ENCODE data around the gene NTRK1.

The NTRK1 gene

GRCh38 chr1:156839426-156840109 lies 21.1 kb upstream of the NTRK1 start:
- no peak overlapping the region for H3K4me3 ChIP-seq (ENCODE audit: low read depth, low read length)
- TF ChIP-seq CTCF (IDR thresholded peaks at IDR 0.05; ENCODE audit: low read depth, low read length), result no peak

GRCh38 chr1:156840186-156840897 lies 20.3 kb upstream of the NTRK1 start:
- H3K4me3 ChIP-seq (ENCODE audit: low read depth, low read length), result no peak overlapping the region
- no peak for TF ChIP-seq CTCF (IDR thresholded peaks at IDR 0.05; ENCODE audit: low read depth, low read length)

GRCh38 chr1:156840898-156841279 lies 19.8 kb upstream of the NTRK1 start:
- no peak for TF ChIP-seq CTCF (IDR thresholded peaks at IDR 0.05; ENCODE audit: low read depth, low read length)
- H3K4me3 ChIP-seq (ENCODE audit: low read depth, low read length), result no peak overlapping the region

- TF ChIP-seq CTCF (IDR thresholded peaks at IDR 0.05; ENCODE audit: low read depth, low read length), result no peak
- H3K4me3 ChIP-seq (ENCODE audit: low read depth, low read length), result no peak overlapping the region
Measured at GRCh38 chr1:156841295-156841855, 19.3 kb upstream of the NTRK1 start.

- no peak for TF ChIP-seq CTCF (IDR thresholded peaks at IDR 0.05; ENCODE audit: low read depth, low read length)
- H3K4me3 ChIP-seq (ENCODE audit: low read depth, low read length), result no peak overlapping the region
Measured at GRCh38 chr1:156842618-156843300, 17.9 kb upstream of the NTRK1 start.

GRCh38 chr1:156844102-156844501 lies 16.6 kb upstream of the NTRK1 start:
- H3K4me3 ChIP-seq (ENCODE audit: low read depth, low read length), result no peak overlapping the region
- no peak for TF ChIP-seq CTCF (IDR thresholded peaks at IDR 0.05; ENCODE audit: low read depth, low read length)
